ENCODE results near the gene VCAN.

DNA sequence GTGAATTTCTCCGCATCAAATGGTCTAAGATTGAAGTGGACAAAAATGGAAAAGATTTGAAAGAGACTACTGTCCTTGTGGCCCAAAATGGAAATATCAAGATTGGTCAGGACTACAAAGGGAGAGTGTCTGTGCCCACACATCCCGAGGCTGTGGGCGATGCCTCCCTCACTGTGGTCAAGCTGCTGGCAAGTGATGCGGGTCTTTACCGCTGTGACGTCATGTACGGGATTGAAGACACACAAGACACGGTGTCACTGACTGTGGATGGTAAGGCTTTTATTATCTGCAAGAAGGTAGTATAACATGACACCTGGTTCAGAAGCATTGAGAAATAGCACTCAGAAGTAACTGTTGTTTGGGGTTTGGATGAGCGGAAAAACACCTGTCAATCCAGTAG, 18.7 kb downstream of the VCAN start:
- TF ChIP-seq, protein P1, sequence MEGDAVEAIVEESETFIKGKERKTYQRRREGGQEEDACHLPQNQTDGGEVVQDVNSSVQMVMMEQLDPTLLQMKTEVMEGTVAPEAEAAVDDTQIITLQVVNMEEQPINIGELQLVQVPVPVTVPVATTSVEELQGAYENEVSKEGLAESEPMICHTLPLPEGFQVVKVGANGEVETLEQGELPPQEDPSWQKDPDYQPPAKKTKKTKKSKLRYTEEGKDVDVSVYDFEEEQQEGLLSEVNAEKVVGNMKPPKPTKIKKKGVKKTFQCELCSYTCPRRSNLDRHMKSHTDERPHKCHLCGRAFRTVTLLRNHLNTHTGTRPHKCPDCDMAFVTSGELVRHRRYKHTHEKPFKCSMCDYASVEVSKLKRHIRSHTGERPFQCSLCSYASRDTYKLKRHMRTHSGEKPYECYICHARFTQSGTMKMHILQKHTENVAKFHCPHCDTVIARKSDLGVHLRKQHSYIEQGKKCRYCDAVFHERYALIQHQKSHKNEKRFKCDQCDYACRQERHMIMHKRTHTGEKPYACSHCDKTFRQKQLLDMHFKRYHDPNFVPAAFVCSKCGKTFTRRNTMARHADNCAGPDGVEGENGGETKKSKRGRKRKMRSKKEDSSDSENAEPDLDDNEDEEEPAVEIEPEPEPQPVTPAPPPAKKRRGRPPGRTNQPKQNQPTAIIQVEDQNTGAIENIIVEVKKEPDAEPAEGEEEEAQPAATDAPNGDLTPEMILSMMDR (IDR thresholded peaks at IDR 0.05): no peak
- TF ChIP-seq POLR2A (IDR thresholded peaks at IDR 0.05): no peak

Data from uterus (tissue), 2 donors.